GM12875 (cell line): ENCODE measurements around the gene ZFP36L2.

Experiments used
- H3K4me3 ChIP-seq: one replicate; pipeline ENCODE4 v1.5.1; 2011; ENCODE audit warnings: low read depth, low read length, control low read depth
- TF ChIP-seq, protein P1 (sequence below): IDR thresholded peaks from 2 replicates; pipeline ENCODE4 v1.5.1; 2011; ENCODE audit warnings: low read depth, mild to moderate bottlenecking, control low read depth, inconsistent platforms, low read length, moderate library complexity, borderline replicate concordance; ENCODE audit not compliant: insufficient read depth

Gene ZFP36L2

DNA sequence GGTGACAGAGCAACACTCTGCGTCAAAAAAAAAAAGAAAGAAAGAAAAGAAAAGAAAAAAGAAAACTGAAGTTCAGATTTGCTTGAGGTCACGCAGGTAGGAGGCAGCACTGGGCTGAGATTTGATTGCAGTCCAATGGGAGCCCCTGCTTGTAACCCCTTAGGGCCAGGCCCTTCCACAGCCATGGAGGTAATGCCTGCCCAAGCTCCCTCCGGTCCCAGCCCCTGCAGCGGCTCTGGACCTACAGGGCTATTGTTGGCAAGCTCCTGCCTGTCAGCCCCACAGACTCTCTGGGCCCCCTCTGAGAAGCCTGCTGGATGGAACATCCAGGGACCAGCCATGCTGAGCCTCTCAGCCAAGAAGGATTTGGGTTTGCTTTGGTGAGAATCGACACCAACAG lies 12.2 kb downstream of the ZFP36L2 start:
- H3K4me3 ChIP-seq = no peak overlapping the region
- TF ChIP-seq, protein P1, sequence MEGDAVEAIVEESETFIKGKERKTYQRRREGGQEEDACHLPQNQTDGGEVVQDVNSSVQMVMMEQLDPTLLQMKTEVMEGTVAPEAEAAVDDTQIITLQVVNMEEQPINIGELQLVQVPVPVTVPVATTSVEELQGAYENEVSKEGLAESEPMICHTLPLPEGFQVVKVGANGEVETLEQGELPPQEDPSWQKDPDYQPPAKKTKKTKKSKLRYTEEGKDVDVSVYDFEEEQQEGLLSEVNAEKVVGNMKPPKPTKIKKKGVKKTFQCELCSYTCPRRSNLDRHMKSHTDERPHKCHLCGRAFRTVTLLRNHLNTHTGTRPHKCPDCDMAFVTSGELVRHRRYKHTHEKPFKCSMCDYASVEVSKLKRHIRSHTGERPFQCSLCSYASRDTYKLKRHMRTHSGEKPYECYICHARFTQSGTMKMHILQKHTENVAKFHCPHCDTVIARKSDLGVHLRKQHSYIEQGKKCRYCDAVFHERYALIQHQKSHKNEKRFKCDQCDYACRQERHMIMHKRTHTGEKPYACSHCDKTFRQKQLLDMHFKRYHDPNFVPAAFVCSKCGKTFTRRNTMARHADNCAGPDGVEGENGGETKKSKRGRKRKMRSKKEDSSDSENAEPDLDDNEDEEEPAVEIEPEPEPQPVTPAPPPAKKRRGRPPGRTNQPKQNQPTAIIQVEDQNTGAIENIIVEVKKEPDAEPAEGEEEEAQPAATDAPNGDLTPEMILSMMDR = no peak

DNA sequence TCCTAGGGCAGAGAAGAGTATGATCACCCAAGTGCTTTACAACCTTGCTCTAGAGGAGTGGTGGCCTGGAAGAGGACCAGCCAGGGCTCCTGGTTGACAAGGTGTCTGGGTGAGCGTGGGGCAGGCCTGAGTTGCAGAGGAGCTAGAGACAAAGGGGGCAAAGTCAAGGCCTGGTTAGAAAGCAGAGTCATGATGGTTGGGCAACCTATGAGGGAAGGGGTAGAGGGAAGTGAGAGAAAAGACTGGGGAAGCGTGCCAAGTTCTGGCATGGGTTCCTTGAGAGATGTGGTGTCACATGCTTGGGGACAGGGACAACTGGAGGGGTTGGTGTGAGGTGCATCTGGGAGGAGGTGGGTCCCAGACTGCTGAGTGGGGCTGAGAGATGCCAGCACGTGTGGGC lies 13.5 kb downstream of the ZFP36L2 start:
- no peak overlapping the region for H3K4me3 ChIP-seq
- TF ChIP-seq, protein P1 = no peak

DNA sequence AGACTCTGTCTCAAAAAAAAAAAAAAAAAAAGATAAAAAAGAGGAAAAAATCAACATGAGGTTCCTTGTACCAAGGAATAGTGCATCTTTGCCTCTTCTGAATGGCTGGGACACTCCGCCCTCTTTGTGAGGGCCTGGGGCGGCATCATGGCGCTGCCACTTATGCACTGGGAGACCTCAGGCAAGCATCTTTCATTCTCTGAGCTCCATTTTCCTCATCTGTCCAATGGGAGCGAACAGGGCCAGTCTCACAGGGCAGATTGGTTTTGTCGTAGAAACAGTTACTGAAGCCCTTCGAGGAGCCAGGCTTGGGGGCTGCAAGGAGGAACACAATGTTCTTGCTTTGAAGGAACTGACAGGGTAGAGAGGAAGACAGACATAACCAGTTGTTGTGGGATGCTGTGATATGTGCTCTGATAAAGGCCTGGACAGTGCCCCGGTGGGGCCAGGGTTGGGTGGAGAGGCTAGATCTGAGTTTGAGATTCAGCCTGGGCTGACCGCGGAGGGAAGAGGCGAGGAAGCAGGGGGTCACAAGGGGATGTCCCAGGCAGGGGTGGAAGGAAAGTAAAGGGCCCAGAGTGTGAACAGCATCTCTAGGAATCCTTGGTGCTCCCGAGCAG lies 14.1 kb downstream of the ZFP36L2 start:
- TF ChIP-seq, protein P1 = no peak
- no peak overlapping the region for H3K4me3 ChIP-seq

DNA sequence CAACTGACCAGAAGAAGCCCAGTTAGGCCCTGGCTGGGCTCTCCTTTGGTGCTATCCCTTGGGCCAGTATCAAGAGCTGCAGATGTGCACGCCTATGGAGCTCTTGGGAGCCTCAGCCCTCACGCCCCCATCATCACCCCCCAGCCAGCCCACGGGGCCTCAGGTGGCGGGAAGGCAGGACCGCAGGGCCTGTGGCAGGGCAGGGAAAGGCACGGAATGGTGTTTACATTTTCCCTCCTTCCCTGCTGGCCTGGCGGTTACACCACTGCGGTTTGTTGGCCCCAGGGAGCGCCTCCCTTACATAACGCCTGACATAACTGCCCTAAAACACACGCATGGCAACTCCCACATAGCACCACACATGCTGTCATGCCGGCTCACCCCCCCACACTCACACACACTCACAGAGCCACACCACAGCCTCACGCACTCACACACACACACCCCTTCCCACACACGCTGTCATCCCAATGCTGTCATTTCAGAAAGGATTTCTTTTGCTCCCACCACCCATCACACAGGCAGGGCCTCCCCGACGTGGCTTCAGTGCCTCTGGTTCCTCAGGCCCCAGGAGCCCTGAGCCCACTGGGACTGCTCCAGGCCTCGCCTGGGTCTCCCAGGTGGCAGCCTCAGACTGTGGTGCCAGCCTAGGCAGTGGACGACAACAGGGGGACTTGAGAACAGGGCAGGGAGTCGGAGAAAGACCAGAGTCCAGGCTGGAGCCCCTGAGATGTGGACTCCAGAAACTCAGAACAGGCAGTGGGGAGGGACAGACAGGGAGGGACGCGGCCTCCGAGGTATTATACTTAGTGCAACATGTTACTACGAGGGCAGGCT lies 15.7 kb downstream of the ZFP36L2 start:
- H3K4me3 ChIP-seq = no peak overlapping the region
- TF ChIP-seq, protein P1 = no peak

DNA sequence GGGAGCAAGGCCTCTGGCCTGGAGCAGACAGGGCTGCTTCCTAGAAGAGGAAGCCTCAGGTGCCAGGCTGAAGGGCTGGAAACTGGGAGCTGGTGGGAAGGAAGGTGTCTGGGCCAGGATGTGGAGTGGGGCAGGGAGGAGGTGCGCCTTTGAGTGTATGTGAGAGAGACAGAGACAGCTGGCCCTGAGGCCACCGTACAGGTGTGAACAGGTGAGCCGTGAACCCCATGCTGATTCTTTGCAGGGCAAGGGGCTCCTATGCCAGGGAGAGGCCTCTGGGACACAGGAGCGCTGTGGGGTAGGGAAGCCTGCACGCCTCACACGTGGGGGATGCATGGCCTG lies 16.3 kb downstream of the ZFP36L2 start:
- H3K4me3 ChIP-seq = no peak overlapping the region
- TF ChIP-seq, protein P1 = no peak

DNA sequence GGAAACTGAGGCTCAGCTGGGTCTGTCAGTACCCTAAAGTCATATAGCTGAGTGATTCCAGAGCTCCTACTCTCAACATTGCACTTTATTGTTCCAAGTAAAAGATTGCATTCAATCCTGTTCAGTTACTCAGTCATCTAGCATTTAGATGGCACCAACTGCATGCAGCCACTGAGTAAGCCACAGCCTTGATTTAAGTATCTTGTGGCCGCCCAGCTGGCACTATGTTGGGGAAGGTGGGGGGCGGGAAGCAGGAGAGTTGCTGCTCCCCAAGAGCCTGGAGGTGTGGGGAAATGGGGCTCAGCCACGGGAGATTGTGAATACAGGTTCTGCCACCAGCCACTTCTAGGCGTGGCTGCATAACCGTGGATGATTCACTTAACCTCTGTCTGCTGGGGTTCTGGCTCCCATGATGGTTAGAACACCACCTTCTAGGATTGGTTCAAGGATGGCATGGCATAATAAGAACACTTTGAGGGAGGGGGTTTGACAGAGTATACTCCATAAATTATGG lies 17.1 kb downstream of the ZFP36L2 start:
- no peak overlapping the region for H3K4me3 ChIP-seq
- TF ChIP-seq, protein P1 = no peak
